Thyroid gland (tissue), 4 donors: ENCODE results near the gene DOCK10. TPM values are rescaled to one million over a fixed set of nuclear protein-coding genes. Genes with fewer than 3 reads are reported as not detected.

ENCODE experiments used
- DNase-seq, 2 donors: peaks; one replicate each; pipeline ENCODE4 v3.0.0-alpha.2; 2019
- H3K27ac ChIP-seq, 3 donors: fragments of 200-600 bp; sonication (generic); 1 replicate in 2 of 3; 2 replicates in 1 of 3; pipeline ENCODE4 v1.5.1; 2016 to 2019; ENCODE audit warnings: mild to moderate bottlenecking in 1 of 3, moderate library complexity in 1 of 3
- H3K27me3 ChIP-seq: fragments of 200-600 bp; sonication (generic); one replicate; pipeline ENCODE4 v1.5.1; 2019
- H3K36me3 ChIP-seq, 2 donors: fragments of 200-600 bp; sonication (generic); one replicate each; pipeline ENCODE4 v1.5.1; 2016 to 2019
- H3K4me1 ChIP-seq, 2 donors: fragments of 200-600 bp; sonication (generic); one replicate each; pipeline ENCODE4 v1.5.1; 2017 to 2019
- H3K4me3 ChIP-seq, 3 donors: fragments of 200-600 bp; sonication (generic); replicated peaks in 1 of 3; 1 replicate in 2 of 3; 2 replicates in 1 of 3; pipeline ENCODE4 v1.5.1; 2016; ENCODE audit warnings: mild to moderate bottlenecking in 1 of 3
- H3K9me3 ChIP-seq: fragments of 200-600 bp; sonication (generic); one replicate; pipeline ENCODE4 v1.5.1; 2017
- CTCF ChIP-seq, 6 experiments: fragments of 200-600 bp in 3 of 6; fragments of 450-650 bp in 3 of 6; sonication (generic) in 3 of 6; IDR thresholded peaks; one replicate each; pipeline ENCODE4 v1.5.1; 2016 to 2019; ENCODE audit warnings: antibody characterized with exemption in 6 of 6, mild to moderate bottlenecking in 2 of 6, inconsistent platforms in 1 of 6, moderate library complexity in 1 of 6
- POLR2A ChIP-seq, 2 donors: fragments of 450-650 bp; IDR thresholded peaks; one replicate each; pipeline ENCODE4 v1.6.1; 2017; ENCODE audit warnings: antibody characterized with exemption in 2 of 2, mild to moderate bottlenecking in 2 of 2, moderate library complexity in 1 of 2
- WGBS, 2 donors: methylation state at CpG; one replicate each; pipeline ENCODE4 v1.1.5; 2017; 5-methylcytosine and 5-hydroxymethylcytosine counted together
- intact Hi-C: fragments of 100-400 bp; cut with DNase I; formaldehyde crosslinking; loops from one replicate; pipeline ENCODE4 v1.15.1; 2023
- total RNA-seq, 4 donors: library from RNA; depleted of rRNA; stranded (reverse); fragments of >200 nt; gene quantifications; one replicate each; pipeline ENCODE4 v1.2.3, GENCODE V29; 2016

Gene DOCK10
- total RNA-seq, 4 donors from 2014 or later: 4.6 to 8.9 (median 7.1) TPM

GRCh38 chr2:224930990-224931389, 111.3 kb downstream of the DOCK10 start:
- WGBS, 2 donors: 85 to 97% methylated on average over 3 of the region's 3 CpGs
- Histone ChIP-seq H3K4me1 (peaks cover 14 to 23% of the 10 kb centered on the region in 2 donors), H3K27ac (no peak overlapping the region)

GRCh38 chr2:224930124-224930523, 112.1 kb downstream of the DOCK10 start:
- Histone ChIP-seq H3K4me1 (peaks cover 14 to 23% of the 10 kb centered on the region in 2 donors), H3K36me3 (no peaks in the 10 kb centered on the region), H3K9me3 (no peaks in the 10 kb centered on the region), H3K27ac (no peak overlapping the region), H3K27me3 (no peaks in the 10 kb centered on the region), H3K4me3 (no peak overlapping the region)
- no peak for TF ChIP-seq CTCF (IDR thresholded peaks at IDR 0.05)
- no peak for TF ChIP-seq POLR2A (IDR thresholded peaks at IDR 0.05)
- DNase-seq: no peak
- 59 to 72% methylated on average over 5 of the region's 5 CpGs for WGBS, 2 donors
- intact Hi-C loops: no loop called here

More at GRCh38 chr2:224930990-224931389, 111.3 kb downstream of the DOCK10 start:
- Histone ChIP-seq H3K27me3 (no peaks in the 10 kb centered on the region), H3K9me3 (no peaks in the 10 kb centered on the region), H3K36me3 (no peaks in the 10 kb centered on the region), H3K4me3 (no peak overlapping the region)
- TF ChIP-seq POLR2A (IDR thresholded peaks at IDR 0.05) (no peak), CTCF (IDR thresholded peaks at IDR 0.05) (peak in 1 of 6 experiments; percentile 5)
- intact Hi-C loops: no loop called here
- no peak for DNase-seq

GRCh38 chr2:224929512-224929911, 112.8 kb downstream of the DOCK10 start:
- no peak for TF ChIP-seq POLR2A (IDR thresholded peaks at IDR 0.05)
- no peak for TF ChIP-seq CTCF (IDR thresholded peaks at IDR 0.05)
- no peaks in the 10 kb centered on the region for H3K36me3 ChIP-seq
- DNase-seq: no peak
- peaks cover 8 to 20% of the 10 kb centered on the region in 2 donors for H3K4me1 ChIP-seq
- H3K4me3 ChIP-seq: no peak overlapping the region
- intact Hi-C loops: no loop called here
- no peak overlapping the region for H3K27ac ChIP-seq
- no peaks in the 10 kb centered on the region for H3K9me3 ChIP-seq
- 84 to 92% methylated on average over 3 of the region's 3 CpGs for whole genome bisulfite sequencing, 2 donors
- H3K27me3 ChIP-seq: no peaks in the 10 kb centered on the region

DNA sequence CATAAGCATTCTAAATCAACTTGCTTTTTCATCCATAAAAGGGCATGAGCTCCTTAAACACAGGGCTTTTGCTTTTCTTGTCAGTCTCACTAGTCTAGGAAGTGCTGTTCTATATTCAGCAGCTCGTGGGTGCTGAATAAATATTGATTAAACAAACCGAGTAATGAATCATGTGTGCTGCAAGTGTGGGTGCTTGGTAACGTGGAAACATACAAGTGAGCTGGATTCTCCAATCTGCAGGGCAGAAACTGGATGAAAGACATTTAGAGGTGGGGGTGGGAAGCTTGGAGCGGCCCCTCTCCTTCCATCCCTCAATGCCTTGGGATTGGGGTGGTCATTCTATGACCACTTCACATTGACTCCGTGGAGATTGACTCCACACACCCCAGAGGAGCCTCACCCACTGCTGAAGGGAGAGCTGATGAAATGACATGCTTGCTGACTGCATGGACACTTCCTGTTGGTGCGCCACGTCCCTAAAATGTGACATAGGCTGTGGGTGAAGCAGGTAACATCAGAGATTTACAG, 114.6 kb downstream of the DOCK10 start:
- Histone ChIP-seq H3K9me3 (no peaks in the 10 kb centered on the region), H3K4me1 (peaks cover 3 to 19% of the 10 kb centered on the region in 2 donors), H3K27me3 (no peaks in the 10 kb centered on the region), H3K4me3 (no peak overlapping the region), H3K36me3 (no peaks in the 10 kb centered on the region), H3K27ac (peak overlapping the region; percentile 10 to 45 (median 24))
- DNase-seq: peak; percentile 10 to 31
- intact Hi-C loops: no loop called here
- TF ChIP-seq CTCF (IDR thresholded peaks at IDR 0.05): no peak
- TF ChIP-seq POLR2A (IDR thresholded peaks at IDR 0.05): no peak
- 48 to 57% methylated on average over 7 of the region's 7 CpGs for WGBS, 2 donors

DNA sequence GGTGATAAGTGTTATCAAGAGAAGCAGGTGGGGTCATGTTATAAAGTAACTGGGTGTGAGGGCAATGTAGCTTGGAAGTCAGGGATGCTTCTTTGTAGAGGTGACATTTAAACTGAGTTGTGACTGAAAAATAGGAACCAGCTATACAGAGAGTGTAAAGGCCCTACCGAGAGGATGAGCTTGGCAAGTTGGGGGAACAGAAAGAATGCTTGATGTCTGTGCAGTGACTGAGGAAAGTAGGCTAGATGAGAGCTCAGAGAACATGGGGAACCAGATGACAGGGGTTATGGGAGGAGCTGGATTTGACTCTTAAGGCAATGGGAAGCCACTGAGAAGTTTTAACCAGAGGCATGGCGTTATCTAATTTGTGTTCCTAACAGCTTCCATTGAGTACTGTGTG, 115.3 kb downstream of the DOCK10 start:
- TF ChIP-seq CTCF (IDR thresholded peaks at IDR 0.05) (no peak), POLR2A (IDR thresholded peaks at IDR 0.05) (no peak)
- Histone ChIP-seq H3K36me3 (no peaks in the 10 kb centered on the region), H3K27ac (peak overlapping the region; percentile 10 to 45 (median 24)), H3K4me3 (no peak overlapping the region), H3K9me3 (no peaks in the 10 kb centered on the region), H3K4me1 (peaks cover 3 to 19% of the 10 kb centered on the region in 2 donors), H3K27me3 (no peaks in the 10 kb centered on the region)
- no peak for DNase-seq
- intact Hi-C loops: no loop called here
- 66 to 70% methylated on average over 2 of the region's 2 CpGs for WGBS, 2 donors
